Right hindlimb (tissue), 1 donor: Measurements from ENCODE around the gene TOMM70.

ENCODE experiments used
- DNase-seq: peaks from one replicate; pipeline ENCODE4 v3.0.0-alpha.2; 2018

TOMM70 gene

DNA sequence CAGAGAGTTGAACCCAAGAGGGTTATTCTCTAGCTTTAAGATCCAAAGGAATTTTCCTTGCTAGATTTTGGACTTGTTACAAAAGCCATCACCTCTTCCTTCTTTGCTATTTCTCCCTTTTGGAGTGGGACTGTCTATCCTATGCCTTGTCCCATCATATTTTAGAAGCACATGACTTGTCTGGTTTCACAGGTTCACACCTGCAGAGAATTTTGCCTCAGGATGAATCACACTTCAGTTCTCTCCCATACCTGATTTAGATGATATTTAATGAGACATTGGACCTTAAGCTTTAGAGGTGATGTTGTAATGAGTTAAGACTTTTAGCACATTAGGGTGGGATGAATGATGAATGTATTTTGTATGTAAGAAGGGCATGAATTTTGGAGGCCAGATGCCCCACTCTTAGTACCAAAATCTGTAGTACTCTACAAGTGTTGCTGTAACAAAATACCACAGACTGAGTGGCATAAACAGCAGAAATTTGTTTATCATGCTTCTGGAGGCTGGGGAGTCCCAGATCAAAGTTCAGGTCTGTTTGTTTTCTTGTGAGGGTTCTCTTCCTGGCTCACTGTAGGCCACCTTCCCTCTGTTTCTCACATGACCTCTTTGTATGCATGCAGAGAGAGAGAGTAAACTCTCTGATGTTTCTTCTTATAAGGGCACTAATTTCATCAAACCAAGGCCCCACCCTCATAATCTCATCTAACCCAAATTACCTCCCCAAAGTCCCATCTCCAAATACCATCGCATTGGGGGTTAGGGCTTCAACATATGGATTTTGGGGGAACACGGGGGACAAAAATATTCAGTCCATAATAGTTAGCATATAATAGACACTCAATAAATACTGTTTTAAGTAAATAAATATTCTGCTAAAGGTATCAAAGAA lies 10.4 kb upstream of the TOMM70 start:
- DNase-seq, result no peak

DNA sequence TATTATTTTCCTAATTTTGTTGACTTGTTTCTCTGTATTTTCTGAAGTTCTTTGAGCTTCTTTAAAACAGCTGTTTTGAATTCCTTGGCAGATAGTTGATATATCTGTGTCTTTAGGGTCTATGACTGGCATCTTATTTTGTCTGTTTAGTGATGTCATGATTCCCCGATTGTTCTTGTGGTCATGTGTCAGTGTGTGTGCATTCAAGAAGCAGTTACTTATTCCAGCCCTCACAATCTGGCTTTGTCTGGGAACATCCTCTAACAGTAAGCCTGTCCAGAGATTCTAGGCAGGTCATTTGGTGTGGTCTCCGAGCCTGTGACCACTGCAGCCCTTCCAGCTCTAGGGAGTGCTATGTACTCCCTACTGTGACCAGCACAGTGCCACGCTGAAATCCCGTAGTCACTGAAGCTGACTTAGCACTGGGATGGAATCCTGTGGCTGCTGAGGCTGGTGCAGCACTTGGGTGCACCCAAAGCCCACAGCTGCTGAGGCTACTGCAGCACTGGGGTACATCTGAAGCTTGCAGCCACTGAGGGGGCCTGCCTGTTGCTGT lies 7.2 kb upstream of the TOMM70 start:
- DNase-seq, result no peak

DNA sequence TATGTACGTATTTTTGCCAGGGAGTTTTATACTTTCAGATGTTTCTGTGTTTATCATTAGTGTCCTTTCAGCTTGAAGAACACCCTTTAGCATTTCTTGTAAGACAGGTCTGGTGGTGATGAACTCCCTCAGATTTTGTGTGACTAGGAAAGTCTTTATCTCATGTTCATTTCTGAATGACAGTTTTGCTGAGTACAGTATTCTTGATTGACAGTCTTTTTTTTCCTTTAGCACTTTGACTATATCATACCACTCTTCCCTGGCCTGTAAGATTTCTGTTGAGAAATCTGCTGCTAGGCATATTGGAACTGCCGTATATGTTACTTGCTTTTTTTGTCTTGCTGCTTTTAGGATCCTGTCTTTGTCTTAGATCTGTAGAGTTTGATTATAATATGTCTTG lies 6.3 kb upstream of the TOMM70 start:
- no peak for DNase-seq

DNA sequence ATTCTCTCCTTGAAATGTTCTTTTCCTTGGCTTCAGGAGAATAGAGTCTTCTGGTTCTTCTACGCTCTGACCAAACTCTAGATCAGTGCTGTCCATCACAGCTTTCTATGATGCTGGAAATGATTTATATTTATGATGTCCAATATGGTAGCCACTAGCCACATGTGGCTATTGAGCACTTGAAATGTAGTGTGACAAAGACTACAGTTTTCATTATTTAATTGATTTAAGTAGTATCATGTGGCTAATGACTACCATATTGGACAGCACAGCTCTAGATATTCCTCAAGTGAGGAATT lies 3.3 kb upstream of the TOMM70 start:
- no peak for DNase-seq

DNA sequence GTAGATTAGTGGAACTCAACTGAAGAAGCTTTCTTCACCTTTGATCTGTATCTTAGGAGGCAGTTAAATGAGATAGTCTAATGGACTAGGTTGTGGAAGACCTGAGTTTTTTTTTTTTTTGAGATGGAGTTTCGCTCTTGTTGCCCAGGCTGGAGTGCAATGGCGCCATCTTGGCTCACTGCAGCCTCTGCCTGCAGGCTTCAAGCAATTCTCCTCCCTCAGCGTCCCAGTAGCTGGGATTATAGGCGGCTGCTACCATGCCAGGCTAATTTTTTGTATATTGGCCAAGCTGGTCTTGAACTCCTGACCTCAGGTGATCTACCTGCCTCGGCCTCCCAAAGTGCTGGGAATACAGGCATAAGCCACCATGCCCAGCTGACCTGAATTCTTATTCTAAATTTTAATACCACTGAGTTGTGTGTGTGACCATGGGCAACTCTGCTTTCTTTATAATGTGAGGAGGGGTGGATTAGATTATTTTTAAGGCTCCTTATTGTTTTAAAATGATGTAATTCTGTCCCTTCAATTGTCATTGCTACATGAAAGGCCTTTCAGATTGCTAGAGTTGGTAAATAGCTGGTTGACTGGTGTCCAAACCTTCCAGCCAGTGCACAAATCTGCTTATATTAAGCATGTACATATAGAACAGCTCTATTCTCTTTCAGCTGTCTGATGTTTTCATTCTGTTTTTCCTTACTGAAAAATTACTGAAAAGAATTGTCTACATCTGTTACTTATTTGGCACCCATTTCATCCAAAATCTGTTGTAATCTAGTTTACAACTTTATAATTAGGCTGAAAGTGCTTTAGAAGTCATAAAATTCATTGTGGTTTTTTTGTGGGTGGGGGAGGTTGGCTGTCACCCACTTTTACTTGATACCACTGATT lies 2.7 kb upstream of the TOMM70 start:
- no peak for DNase-seq

DNA sequence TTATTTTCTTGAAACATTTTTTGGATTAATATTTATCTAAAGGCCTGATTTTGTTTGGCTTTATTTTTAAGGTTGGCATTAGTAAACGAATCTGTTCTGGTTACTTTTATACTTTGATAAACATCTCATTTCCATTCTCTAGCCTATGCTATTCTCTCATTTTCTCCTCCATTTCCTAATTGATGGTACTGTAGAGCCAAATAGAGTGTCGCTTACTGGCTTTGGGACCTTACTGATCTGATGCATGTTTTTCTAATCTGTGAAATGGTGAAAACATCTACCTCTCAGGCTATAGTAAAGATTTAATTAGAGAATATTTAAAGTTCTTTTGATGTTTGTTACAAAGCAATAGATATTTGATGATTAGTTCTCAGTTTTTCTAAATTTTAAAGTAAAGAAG lies 2.0 kb upstream of the TOMM70 start:
- no peak for DNase-seq

DNA sequence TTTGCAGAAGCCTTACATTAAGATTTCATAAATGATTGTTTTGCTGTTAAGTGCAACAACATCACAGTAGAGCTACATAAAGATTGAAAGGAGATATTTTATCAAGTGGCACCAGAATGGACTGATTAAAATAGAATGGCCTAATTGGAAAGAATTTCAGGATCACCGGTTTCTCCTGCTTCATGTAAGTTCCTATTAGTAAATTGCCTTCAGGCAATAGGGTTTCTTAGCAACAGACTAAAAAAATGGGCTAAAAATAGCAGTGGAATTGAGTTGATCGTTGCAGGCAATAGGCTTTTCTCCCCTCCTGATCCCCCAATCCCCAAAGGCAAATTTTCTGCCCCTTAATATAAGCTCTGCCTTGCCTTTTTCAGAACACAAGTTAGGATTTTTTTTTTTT lies 1.4 kb upstream of the TOMM70 start:
- no peak for DNase-seq

DNA sequence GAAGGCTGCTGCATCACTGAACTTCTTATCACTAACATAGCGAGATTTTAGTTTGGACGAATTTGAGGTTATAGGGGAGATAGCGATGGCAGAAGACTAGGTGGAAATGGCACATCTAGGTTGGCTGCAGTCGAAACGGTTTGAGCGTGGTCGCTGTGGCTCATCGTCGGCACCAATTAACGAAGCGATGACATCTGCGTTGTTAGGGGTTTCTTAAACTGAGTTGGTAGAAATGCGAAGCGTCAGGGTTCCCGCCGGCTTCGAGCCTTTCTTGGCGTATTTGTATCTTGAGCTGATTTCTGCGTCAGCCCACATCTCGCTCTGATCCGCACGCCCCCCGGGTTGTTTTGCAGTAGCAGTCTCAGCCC lies 769 bp upstream of the TOMM70 start:
- DNase-seq, result peak; percentile 70

DNA sequence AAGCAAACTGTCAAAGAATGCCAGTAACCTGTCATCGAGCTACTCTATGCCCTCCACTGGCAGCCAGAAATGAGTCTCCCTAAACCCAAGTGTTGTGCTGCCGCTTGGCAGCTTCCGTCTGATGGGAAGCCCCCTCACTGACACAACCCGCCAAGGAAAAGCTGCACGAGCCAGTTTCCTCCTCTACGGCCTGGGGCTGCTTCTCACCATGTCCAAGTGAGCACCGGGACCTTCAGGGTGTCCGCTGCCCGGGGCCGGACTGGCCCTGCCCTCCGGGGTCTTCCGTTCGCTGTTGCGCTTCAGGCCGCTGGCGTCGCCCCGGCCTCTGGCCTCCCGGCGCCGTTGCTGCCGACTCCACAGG lies 490 bp downstream of the TOMM70 start:
- peak; percentile 45 for DNase-seq

DNA sequence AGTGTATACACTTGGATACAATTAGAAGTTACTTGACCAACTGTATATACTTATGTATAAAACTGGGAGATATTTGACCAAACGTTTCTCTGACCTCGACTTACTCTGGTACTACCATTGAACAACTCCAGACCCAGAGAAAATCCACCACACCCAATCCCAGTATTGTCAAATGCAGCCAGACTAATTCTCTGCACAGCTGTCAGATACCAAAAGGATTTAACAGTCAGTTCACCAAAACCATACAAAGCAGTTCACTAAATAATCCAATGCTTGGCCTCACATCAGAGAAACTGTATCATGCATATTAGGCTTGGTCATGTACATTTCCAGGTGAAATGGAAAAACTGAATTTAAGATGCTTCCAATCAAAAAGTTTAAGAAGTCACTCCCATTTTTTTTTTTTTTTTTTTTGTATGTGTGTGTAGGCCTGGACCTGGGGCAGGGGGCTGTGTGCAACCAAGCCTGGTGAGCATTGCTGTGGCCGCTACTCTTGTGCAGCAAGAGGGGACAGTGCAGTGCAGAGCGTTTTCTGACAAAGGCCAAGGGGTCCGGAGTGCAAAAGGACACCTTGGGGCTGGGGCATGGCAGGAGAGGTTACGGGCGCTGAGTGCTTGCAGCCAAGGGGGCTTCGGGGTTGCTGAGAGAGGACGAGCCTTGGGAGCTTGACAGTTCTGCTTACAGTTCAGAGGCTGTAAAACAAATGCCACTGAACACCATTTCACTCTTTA lies 1.4 kb downstream of the TOMM70 start:
- no peak for DNase-seq

DNA sequence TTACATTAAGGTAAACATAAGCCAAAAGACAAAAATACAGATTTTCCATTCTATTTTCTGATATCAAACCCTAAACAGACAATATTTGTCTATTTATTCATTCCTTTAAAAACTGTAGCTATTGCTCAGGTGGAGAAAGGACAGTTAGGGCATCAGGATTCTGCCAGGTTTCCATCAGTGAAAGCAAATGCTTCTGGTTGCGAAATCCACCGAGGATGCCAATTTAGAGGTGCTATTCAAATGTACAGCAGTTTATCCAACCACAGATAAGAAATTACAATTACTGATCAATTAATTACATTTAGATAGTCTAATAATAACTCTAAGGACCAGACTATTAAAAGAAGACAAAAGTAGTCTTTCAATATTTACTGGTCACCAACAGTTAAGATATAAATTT lies 3.9 kb downstream of the TOMM70 start:
- no peak for DNase-seq

DNA sequence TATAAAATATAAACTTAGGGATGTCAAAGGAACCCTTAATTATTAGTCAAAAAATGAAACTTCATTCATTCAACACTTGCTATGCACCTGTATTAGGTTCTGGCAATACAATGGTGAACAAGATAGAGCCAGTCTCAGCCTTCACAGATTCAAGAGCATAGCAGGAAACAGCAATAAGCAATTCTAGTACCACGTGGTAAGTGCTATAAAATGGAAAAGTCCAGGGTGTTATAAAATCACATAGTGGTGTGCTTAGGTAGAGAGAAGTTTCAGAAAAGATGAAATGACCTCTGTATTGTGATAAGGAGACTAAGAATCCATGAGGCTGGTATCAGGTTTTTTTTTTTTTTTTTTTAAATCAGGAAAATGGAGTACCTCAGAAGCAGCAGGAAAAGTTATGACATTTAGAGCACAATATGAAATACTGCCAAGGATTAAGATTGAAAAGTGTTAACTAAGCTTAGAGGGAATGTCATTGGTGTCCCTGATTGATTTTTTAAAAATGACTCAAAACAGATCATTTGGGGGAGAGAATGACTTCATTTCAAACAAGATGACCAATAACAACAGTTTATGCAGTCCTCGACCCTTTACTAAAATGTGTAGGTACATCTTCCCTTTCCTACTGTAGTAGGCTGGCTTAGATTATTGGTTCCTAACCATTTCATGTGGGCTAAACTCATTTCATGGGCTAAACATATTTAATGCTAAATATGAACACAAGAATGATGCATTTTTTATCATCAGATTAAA lies 5.0 kb downstream of the TOMM70 start:
- no peak for DNase-seq

DNA sequence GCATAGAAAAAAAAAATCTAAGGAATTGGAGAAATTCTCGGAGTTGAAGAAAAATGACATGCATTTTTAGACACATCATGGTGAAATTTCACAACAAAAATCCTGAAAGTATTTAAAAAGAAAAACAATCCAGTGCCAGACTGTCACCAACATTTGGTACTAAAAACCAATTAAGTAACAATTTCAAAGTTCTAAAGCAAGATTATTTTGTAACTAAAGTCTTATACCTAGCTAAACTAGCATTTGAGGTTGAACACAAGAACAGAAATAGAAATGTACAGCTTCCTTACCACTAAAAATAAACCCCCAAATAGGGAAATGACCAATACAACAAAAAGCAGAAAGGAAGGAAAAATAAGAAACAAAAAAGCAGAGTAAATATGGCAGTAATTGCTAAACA lies 11.9 kb downstream of the TOMM70 start:
- DNase-seq, result no peak

DNA sequence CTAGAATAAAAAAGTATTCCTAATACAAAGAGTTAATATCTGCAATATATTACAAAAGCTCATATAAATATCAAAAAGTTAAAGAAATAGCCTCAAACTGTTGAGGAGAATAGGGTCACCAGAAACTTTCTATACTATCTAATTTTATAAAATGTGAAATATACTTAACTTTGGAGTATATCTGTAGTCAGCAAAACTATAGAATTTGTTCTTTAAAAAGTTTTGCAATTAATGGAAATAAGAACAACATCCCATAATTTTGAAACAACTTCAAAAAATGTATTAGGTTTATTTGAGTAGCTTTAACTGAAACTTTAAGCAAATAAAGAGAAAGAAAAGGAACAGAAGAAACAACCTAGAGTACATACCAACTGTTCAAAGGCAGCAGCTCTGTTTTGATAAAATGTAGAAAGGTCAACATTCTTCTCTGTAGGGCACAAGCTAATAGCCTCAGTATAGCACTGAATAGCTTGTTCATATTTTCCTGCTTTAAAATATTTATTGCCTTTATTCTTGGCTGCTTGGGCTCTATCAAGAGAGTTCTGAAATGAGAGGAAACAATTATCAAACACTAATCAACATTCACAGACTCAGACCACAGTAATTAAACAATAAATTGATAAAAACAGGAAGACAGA lies 14.3 kb downstream of the TOMM70 start:
- no peak for DNase-seq

DNA sequence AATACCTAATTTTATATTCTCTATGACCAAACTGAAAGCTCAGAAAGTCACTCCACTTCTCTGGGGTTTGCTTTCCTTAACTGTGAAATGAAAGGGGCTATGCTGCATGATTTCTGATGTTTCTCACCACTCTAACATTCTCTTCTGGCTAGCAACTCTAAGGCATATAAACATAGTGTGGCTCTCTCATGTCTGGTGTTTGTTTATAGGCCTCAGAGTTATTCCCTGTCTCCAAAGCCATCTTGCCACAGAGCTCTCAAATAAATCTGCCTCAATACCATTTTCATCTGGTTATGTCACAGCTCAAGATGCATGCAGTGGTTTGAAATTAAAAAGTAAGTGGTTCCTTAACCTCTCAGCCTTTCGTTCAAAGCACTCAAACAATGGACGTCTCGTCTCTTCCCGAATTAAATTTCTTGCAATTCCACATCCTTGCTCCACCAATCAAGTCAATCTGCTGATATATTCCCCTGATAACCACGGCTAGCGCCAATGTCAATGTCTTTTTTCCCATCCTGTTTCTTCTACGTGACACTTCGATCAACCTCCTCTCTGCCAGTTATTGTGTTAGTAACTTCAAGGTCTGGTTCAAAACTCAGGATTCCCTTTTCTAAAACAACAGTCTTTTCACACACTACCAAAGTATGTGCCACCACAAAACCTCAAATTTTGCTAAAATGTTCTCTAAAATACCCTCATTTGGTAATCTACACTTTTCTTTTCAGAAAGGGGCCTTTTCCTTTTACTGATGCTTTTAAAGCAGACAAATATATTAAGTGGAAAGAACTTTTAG lies 16.0 kb downstream of the TOMM70 start:
- no peak for DNase-seq

DNA sequence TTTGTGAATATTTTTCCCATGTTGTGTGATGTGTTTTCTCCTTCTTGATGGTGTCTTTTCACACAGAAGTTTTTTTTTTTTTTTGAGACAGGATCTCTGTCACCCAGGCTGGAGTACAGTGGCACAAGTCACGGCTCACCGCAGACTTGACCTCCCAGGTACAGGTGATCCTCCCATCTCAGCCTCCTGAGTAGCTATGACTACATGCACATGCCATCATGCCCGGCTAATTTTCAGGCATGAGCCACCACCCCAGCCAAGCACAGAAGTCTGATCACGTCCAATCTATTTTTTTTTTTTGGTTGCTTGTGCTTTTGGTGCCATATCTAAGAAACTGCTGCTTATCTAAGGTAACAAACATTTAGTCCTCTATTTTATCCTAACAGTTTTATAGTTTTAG lies 24.6 kb downstream of the TOMM70 start:
- no peak for DNase-seq

DNA sequence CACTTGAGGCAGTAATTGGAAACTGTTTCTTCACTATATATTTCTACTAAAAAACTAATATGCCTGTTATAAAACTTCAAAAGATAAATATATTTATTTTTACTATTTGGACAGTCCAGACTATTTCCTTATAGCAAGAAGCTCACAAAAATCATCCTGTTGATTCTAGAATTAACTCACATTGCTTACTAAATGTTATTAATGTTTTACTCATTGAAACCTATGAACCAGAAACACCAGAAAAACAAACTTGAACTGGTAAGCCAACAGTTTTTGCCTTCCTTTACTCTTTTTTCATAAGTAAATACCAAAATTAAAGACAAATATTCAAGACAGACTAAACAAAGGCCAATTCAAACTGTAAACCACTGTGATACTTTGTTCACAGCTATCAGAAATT lies 26.4 kb downstream of the TOMM70 start:
- no peak for DNase-seq

DNA sequence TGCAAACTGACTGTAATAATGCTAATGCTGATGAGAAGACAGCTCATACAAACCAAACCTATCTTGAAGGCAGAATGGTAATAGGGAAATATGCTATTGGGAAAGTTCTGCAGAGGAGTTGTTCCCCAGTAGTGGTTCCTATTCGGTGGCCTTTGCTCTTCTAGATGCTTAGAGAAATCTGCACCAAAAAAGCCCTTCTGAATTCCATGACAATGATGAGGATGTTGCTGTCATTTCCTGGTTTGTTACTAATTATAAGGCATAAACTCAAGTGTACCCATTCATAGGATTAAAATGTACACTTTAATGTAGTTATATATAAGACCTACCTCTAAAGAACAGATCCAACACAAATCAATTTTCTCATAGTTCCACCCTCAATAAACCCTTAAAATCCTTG lies 30.1 kb downstream of the TOMM70 start:
- no peak for DNase-seq

DNA sequence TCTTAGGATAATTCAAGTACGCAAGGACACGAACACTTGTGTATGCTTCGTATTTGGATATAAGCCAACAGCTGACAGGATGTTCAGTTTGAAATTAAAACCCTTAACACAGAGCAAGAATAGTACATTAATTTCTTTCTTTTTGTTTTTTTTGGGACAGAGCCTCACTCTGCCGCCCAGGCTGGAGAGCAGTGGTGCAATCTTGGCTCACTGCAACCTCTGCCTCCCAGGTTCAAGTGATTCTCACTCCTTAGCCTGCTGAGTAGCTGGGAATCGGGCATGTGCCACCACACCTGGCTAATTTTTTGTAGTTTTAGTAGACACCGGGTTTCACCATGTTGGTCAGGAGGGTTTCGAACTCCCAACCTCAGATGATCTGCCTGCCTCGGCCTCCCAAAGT lies 32.4 kb downstream of the TOMM70 start:
- DNase-seq, result no peak

DNA sequence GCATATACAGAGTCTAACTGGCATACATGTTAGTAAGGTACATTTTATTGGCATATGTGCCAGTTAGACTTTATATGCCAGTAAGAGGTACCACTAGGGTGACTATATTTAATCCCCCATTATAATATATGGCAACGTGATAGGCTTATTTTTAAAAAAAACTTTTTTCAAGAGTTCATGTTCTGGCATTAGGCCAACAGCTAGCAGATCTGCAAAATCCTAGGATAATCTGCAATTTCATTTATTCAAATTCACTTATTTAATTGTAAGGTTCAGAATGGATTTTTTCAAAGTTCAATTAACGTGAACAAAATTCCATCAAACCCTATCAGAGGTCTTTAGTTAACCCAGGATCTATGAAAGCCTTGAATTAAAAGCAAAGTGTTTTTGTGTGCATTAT lies 34.5 kb downstream of the TOMM70 start:
- DNase-seq, result no peak

DNA sequence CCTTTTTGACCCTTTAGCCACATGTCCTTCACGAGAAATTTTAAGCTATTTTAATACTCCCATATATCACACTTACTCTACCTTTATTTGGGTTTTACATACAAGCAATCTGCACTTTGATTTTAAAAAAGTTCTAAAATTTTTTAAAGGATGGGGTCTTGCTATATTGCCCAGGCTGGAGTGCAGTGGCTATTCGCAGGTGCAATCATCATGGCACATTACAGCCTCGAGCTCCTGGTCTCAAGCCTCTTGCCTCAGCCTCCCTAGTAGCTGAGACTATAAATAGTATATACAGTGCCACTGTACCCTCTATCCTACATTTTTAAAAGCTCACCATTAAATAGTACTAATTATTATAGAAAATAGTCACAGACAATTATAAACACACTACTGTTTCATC lies 36.5 kb downstream of the TOMM70 start:
- DNase-seq, result no peak
